ENCODE results near the gene ADAM33. TPM values are rescaled to one million over a fixed set of nuclear protein-coding genes. Genes with fewer than 3 reads are reported as not detected.

Gene ADAM33
- polyA plus RNA-seq, 1 donor from 2014 or later: not detected

- Histone ChIP-seq H3K4me3 (ENCODE audit: low read length) (no peak overlapping the region), H2AFZ (ENCODE audit: low read depth, low read length) (no peak overlapping the region), H3K9me3 (ENCODE audit: low read length) (no peaks in the 10 kb centered on the region), H3K27me3 (ENCODE audit: insufficient read depth, low read depth, low read length) (no peaks in the 10 kb centered on the region), H3K27ac (ENCODE audit: low read length) (no peak overlapping the region), H3K9me2 (ENCODE audit: insufficient read depth, low read length) (no peaks in the 10 kb centered on the region), H3F3A (ENCODE audit: insufficient read depth, low read length, poor library complexity, severe bottlenecking) (no peaks in the 10 kb centered on the region), H3K4me2 (ENCODE audit: low read length) (no peak overlapping the region), H4K20me1 (ENCODE audit: insufficient read depth) (no peaks in the 10 kb centered on the region), H3K79me2 (replicated peaks; ENCODE audit: insufficient read depth, low read length) (no peaks in the 10 kb centered on the region), H3K9ac (ENCODE audit: low read length) (no peak overlapping the region), H3K36me3 (ENCODE audit: insufficient read depth, low read length) (no peaks in the 10 kb centered on the region)
- TF ChIP-seq SMC3 (conservative IDR thresholded peaks at IDR 0.05; ENCODE audit: poor library complexity) (no peak), EP300 (conservative IDR thresholded peaks at IDR 0.05; ENCODE audit: poor library complexity, severe bottlenecking) (no peak), MXI1 (conservative IDR thresholded peaks at IDR 0.05; ENCODE audit: poor library complexity, severe bottlenecking) (no peak), TAF1 (IDR thresholded peaks at IDR 0.05; ENCODE audit: low read depth) (no peak), POLR2AphosphoS5 (IDR thresholded peaks at IDR 0.05) (no peak), REST (IDR thresholded peaks at IDR 0.05; ENCODE audit: borderline replicate concordance) (no peak), RAD21 (conservative IDR thresholded peaks at IDR 0.05) (no peak), EZH2 (IDR thresholded peaks at IDR 0.05; ENCODE audit: borderline replicate concordance, insufficient read depth, low read length, poor library complexity, severe bottlenecking) (no peak)
- TF ChIP-seq, protein P1, sequence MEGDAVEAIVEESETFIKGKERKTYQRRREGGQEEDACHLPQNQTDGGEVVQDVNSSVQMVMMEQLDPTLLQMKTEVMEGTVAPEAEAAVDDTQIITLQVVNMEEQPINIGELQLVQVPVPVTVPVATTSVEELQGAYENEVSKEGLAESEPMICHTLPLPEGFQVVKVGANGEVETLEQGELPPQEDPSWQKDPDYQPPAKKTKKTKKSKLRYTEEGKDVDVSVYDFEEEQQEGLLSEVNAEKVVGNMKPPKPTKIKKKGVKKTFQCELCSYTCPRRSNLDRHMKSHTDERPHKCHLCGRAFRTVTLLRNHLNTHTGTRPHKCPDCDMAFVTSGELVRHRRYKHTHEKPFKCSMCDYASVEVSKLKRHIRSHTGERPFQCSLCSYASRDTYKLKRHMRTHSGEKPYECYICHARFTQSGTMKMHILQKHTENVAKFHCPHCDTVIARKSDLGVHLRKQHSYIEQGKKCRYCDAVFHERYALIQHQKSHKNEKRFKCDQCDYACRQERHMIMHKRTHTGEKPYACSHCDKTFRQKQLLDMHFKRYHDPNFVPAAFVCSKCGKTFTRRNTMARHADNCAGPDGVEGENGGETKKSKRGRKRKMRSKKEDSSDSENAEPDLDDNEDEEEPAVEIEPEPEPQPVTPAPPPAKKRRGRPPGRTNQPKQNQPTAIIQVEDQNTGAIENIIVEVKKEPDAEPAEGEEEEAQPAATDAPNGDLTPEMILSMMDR (IDR thresholded peaks at IDR 0.05; ENCODE audit: poor library complexity, severe bottlenecking): no peak
These were observed 22.3 kb upstream of the ADAM33 start for GRCh38 chr20:3704087-3704486.

GRCh38 chr20:3702611-3703391 is 21.0 kb upstream of the ADAM33 start:
- Histone ChIP-seq H3K9me3 (ENCODE audit: low read length) (no peaks in the 10 kb centered on the region), H3K27ac (ENCODE audit: low read length) (no peak overlapping the region), H3K9me2 (ENCODE audit: insufficient read depth, low read length) (no peaks in the 10 kb centered on the region), H3K4me2 (ENCODE audit: low read length) (no peak overlapping the region), H3K36me3 (ENCODE audit: insufficient read depth, low read length) (no peaks in the 10 kb centered on the region), H3F3A (ENCODE audit: insufficient read depth, low read length, poor library complexity, severe bottlenecking) (no peaks in the 10 kb centered on the region), H3K27me3 (ENCODE audit: insufficient read depth, low read depth, low read length) (no peaks in the 10 kb centered on the region), H3K79me2 (replicated peaks; ENCODE audit: insufficient read depth, low read length) (no peaks in the 10 kb centered on the region), H2AFZ (ENCODE audit: low read depth, low read length) (no peak overlapping the region), H3K4me3 (ENCODE audit: low read length) (no peak overlapping the region), H3K9ac (ENCODE audit: low read length) (no peak overlapping the region), H4K20me1 (ENCODE audit: insufficient read depth) (no peaks in the 10 kb centered on the region)
- TF ChIP-seq REST (IDR thresholded peaks at IDR 0.05; ENCODE audit: borderline replicate concordance) (no peak), SMC3 (conservative IDR thresholded peaks at IDR 0.05; ENCODE audit: poor library complexity) (no peak), RAD21 (conservative IDR thresholded peaks at IDR 0.05) (no peak), POLR2AphosphoS5 (IDR thresholded peaks at IDR 0.05) (no peak), EP300 (conservative IDR thresholded peaks at IDR 0.05; ENCODE audit: poor library complexity, severe bottlenecking) (no peak), EZH2 (IDR thresholded peaks at IDR 0.05; ENCODE audit: borderline replicate concordance, insufficient read depth, low read length, poor library complexity, severe bottlenecking) (no peak), TAF1 (IDR thresholded peaks at IDR 0.05; ENCODE audit: low read depth) (no peak), MXI1 (conservative IDR thresholded peaks at IDR 0.05; ENCODE audit: poor library complexity, severe bottlenecking) (no peak)
- TF ChIP-seq, protein P1 (IDR thresholded peaks at IDR 0.05; ENCODE audit: poor library complexity, severe bottlenecking): no peak
